Epidermal melanocyte (primary cell): ENCODE data around the gene DNM1.
"Not testable (repeated sequence)": the region's sequence is repeated elsewhere in the genome, so short reads cannot be mapped to it uniquely, and the experiment has no call there.

Experiments
- DNase-seq: peaks from one replicate; pipeline ENCODE4 v3.0.0; 2011; ENCODE audit warnings: low spot score; ENCODE audit not compliant: insufficient read length

Gene DNM1

GRCh38 chr9:128274245-128274644, 71.1 kb downstream of the DNM1 start:
- no peak for DNase-seq

GRCh38 chr9:128275198-128276007, 72.2 kb downstream of the DNM1 start, which contains the start of gene GOLGA2:
Gene GOLGA2 (minus strand): TSS chr9:128276007. CDS start chr9:128275976, 31 bp downstream.
- peak; percentile 69 for DNase-seq

GRCh38 chr9:128276008-128276573, 72.9 kb downstream of the DNM1 start, which contains the start of gene SWI5:
Gene SWI5 (plus strand): TSS chr9:128276276.
- DNase-seq, result peak; percentile 94

GRCh38 chr9:128276574-128277270, 73.5 kb downstream of the DNM1 start:
- DNase-seq, result peak; percentile 33

DNA sequence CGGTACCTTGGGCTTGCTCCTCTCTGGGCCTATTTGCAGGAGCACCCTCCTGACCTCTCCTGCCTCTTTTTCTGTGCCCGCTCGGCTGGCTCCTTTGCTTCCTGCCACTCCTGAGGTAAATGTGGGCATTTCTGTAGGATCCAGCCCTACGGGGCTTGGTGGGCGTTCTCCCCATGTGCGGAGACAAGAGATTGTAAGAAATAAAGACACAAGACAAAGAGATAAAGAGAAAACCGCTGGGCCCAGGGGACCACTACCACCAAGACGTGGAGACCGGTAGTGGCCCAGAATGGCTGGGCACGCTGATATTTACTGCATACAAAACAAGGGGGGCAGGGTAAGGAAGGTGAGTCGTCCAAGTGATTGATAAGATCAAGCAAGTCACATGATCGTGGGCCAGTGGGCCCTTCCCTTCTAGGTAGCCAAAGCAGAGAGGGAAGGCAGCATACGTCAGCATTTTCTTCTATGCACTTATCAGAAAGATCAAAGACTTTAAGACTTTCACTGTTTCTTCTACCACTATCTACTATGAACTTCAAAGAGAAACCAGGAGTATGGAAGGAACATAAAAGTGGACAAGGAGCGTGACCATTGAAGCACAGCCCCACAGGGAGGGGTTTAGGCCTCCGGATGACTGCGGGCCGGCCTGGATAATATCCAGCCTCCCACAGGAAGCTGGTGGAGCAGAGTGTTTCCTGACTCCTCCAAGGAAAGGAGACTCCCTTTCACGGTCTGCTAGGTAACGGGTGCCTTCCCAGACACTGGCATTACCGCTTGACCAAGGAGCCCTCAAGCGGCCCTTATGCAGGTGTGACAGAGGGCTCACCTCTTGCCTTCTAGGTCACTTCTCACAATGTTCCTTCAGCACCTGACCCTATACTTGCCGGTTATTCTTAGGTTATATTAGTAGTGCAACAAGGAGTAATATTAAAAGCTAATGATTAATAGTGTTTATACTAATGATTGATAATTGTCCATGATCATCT, 76.2 kb downstream of the DNM1 start:
- DNase-seq, result not testable (repeated sequence)

GRCh38 chr9:128280084-128280622, 77.0 kb downstream of the DNM1 start:
- DNase-seq, result no peak

GRCh38 chr9:128282500-128282899, 79.3 kb downstream of the DNM1 start:
- no peak for DNase-seq

GRCh38 chr9:128285033-128285784, 82.0 kb downstream of the DNM1 start:
- DNase-seq, result no peak

DNA sequence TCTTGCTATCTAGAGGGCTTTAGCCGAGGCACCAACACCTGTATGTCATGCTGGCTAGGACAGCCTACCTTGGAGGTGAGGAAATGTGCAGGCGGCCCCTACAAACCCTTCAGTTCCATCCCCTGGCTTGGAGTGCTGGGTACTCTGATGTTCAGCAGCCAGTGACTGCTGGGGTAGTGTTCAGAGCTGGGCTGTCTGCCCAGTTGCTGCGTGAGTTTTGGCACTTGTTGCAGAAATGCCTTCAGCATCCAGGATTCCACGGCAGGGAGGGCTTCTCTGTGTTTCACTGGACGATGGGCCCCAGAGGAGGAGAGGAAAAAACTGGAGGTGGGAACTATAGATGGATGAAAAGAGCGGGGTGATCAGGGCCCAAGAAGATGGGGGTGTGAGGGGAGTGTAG, 83.3 kb downstream of the DNM1 start:
- DNase-seq, result no peak

GRCh38 chr9:128288273-128289004, 85.3 kb downstream of the DNM1 start:
- no peak for DNase-seq

GRCh38 chr9:128292009-128292408, 88.8 kb downstream of the DNM1 start:
- DNase-seq, result no peak

- DNase-seq, result no peak
Measured at GRCh38 chr9:128293091-128293490, 89.9 kb downstream of the DNM1 start.

DNA sequence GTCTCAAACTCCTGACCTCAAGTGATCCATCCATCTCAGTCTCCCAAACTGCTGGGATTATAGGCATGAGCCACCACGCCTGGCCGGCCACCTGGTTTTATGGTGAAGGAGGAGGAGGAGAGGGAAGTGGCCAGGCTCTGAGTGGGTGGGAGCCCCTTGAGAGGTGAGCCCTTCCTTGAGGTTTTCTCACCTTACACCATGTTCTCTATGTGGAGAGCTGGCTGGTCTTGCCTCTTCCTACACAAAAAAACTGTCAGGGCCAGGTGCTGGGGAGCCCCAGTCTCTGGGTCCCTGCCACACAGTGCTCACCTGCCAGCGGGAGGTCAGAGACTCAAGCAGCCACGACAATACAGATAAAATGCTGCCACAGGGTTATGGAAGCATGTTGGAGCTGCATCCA, 91.0 kb downstream of the DNM1 start:
- no peak for DNase-seq

DNA sequence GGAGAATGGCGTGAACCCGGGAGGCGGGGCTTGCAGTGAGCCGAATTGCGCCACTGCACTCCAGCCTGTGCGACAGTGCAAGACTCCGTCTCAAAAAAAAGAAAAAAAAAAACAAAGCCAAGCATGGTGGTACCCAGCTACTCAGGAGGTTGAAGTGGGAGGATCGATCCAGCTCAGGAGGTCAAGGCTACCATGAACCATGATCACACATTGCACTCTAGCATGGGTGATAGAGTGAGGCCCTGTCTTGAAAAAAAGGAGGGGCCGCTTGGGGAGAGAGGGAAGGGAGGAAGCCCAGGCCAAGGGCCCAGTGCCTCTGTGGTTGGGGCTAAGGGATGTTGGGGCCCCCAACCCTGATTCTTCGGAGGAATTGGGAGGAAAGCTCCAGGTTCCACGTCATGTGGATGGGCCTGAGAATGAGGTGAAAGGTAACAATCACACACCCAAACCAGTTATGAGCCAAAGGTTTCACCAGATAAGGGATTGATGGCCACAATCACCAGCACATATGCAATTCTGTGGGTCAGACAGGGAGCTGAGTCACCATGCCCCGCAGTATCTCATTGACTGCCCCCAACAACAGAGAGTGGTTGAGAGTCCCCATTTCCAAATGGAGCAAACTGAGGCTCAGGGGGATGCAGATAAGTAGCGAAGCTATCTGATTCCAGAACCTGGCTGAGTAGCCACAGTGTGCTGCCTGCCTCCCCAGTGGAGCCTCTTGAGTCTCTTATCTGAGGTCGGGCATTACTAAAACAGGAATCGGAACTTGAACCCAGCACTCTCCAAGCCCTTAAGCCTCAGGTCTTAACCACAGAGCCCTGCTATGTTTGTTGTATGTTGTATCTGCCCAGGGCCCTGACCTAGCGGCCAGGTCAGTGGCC, 93.4 kb downstream of the DNM1 start:
- no peak for DNase-seq

DNA sequence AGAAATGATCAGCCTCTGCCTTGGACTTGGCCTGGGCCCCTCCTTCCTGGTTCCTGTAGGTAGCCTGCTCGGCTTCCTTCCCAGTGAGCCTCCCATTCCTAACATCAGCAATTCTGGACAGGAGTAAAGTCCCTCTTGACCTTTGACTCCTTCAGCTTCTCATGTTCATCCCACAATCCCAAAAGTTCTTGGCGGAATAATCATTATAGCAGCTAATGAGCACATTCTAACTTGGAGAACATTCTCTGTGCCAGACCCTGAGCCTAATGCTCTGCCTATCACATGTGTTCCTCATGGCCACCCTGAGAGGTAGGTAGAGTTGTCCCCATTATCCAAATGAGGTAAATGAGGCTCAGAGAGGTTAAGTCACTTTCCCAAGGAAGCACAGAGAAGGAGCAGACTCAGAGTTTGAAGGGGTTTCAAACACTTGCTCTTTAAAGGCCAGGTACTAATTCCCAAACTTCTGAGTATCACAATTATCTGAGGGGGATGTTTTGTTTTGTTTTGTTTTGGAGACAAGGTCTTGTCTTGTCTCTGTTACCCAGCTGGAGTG, 94.1 kb downstream of the DNM1 start:
- no peak for DNase-seq

DNA sequence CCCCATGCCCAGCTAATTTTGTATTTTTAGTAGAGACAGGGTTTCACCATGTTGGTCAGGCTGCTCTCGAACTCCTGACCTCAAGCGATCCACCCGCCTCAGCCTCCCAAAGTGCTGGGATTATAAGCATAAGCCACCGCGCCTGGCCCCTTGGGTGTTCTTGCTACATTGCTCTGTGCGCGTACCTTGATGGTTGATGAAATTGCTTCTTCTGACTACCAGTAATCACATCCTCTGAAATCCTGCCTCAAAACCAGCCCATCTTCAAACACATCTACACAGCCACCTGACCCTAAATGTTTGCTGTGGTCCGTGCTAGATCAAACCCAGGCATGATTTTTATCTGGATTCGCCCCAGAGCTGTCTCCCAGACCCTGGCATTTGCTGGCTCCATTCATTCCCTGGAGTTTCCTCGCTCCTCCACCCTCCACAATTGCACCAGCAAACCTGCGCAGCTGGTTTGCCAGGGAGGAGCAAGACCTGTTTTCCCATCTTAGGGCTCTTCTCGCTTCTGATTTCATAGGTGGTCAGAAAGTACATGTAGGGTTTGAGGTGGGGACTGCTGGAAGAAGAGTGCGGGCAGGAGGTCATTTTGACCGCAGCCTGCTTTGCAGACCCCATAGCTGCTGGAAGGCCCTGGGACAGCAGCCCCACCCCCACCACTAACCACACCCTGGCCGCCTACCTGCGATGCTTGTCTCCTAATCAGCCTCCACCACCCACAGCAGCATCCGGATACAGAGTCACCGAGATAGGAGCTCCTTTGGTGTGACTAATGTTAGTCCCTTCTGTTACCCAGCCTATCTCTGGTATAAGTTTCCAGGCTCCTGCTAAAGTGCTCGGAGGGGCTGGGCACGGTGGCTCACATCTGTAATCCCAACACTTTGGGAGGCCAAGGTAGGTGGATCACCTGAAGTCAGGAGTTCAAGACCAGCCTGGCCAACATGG, 95.6 kb downstream of the DNM1 start:
- no peak for DNase-seq
